Esophagus squamous epithelium (tissue), 5 donors: Measurements from ENCODE around the gene ODF4. TPM values are rescaled to one million over a fixed set of nuclear protein-coding genes. Genes with fewer than 3 reads are reported as not detected.

Experiments
- DNase-seq: peaks from one replicate; lab custom pipeline; 2025; lab: John Stamatoyannopoulos, UW
- H3K27ac ChIP-seq, 4 donors: fragments of 200-600 bp; sonication (generic); one replicate each; pipeline ENCODE4 v1.5.1; 2016 to 2019; ENCODE audit warnings: mild to moderate bottlenecking in 1 of 4
- H3K27me3 ChIP-seq, 4 donors: fragments of 200-600 bp; sonication (generic); 1 replicate in 3 of 4; 2 replicates in 1 of 4; pipeline versions ENCODE4 v1.5.1 to v1.6.0; 2017 to 2021; ENCODE audit warnings: antibody characterized with exemption in 1 of 4
- H3K36me3 ChIP-seq, 3 donors: fragments of 200-600 bp; sonication (generic); one replicate each; pipeline ENCODE4 v1.5.1; 2016 to 2019
- H3K4me1 ChIP-seq, 3 donors: fragments of 200-600 bp; sonication (generic); one replicate each; pipeline ENCODE4 v1.5.1; 2017 to 2019
- H3K4me3 ChIP-seq, 4 donors: fragments of 200-600 bp; sonication (generic); 1 replicate in 3 of 4; 2 replicates in 1 of 4; pipeline ENCODE4 v1.5.1; 2016 to 2019; ENCODE audit warnings: mild to moderate bottlenecking in 2 of 4, moderate library complexity in 1 of 4
- H3K9me3 ChIP-seq, 3 donors: fragments of 200-600 bp; sonication (generic); one replicate each; pipeline ENCODE4 v1.5.1; 2016 to 2019
- CTCF ChIP-seq, 6 experiments: fragments of 450-650 bp in 4 of 6; fragments of 200-600 bp in 2 of 6; sonication (generic) in 2 of 6; IDR thresholded peaks; one replicate each; pipeline ENCODE4 v1.5.1; 2016 to 2019; ENCODE audit warnings: antibody characterized with exemption in 6 of 6, mild to moderate bottlenecking in 4 of 6, moderate library complexity in 4 of 6
- POLR2A ChIP-seq, 4 donors: fragments of 450-650 bp; IDR thresholded peaks; one replicate each; pipeline ENCODE4 v1.6.1; 2017; ENCODE audit warnings: antibody characterized with exemption in 4 of 4, mild to moderate bottlenecking in 4 of 4, moderate library complexity in 3 of 4
- WGBS, 2 donors: methylation state at CpG; one replicate each; pipeline ENCODE4 v1.1.5; 2018; 5-methylcytosine and 5-hydroxymethylcytosine counted together
- intact Hi-C: fragments of 100-400 bp; cut with DNase I; formaldehyde crosslinking; loops from one replicate; pipeline ENCODE4 v1.15.0; 2022
- total RNA-seq, 4 donors: library from RNA; depleted of rRNA; stranded (reverse); fragments of >200 nt; gene quantifications; one replicate each; pipeline ENCODE4 v1.1.0, GENCODE V29; 2016
- donor health status: DM: yes; HTN: yes; CAD: no.

The ODF4 gene
- total RNA-seq, 4 donors from 2014 or later, result not detected

DNA sequence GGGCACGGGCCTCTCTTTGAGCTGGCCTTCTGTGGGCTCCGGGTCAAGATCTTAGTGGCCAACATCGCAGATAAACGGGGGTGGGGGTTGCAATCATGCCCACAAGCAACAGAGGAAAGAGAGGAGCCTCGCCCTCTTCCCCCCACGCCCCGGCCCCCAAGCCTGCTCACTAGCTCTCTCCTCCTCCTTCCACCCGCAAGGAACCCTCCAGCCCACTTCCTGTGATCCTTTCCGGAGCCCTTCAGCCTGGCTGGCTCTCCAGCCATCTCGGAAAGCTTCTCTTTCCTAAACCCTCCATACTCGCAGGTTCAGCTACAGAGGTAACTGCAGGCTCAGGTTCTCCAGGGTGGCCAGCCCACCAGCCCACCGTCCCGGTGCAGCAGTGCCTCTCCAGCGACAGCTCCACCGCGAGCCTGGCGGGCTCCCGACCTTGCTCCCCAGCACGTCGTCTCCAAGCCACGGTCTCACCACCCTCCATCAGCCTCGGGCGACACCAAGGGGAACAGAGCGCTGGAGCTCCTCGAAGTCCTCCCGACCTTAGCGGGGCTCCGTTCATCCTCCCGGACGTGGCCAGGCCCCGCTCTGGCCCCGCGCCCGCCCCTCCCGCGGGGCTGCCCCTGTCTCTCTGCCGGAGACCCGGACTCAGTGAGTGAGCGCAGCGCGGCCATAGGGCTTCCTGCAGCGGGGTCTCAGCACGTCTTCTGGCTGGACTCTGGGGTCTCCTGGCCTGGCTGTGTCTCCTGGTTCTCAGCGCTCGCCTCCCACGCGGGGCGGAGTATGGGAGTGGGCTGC is 12.9 kb upstream of the ODF4 start:
- H3K36me3 ChIP-seq, result no peaks in the 10 kb centered on the region
- intact Hi-C loops, result no loop called here
- no peaks in the 10 kb centered on the region for H3K9me3 ChIP-seq
- DNase-seq, result no peak
- H3K4me3 ChIP-seq, result peak overlapping the region; percentile 25 to 61 (median 54)
- peaks cover 6 to 19% (median 10%) of the 10 kb centered on the region in 3 donors for H3K4me1 ChIP-seq
- TF ChIP-seq POLR2A (IDR thresholded peaks at IDR 0.05) (no peak), CTCF (IDR thresholded peaks at IDR 0.05) (no peak)
- H3K27me3 ChIP-seq, result peaks cover 0 to 59% (median 0%) of the 10 kb centered on the region in 4 donors
- WGBS, 2 donors, result 13 to 21% methylated on average over 7 to 12 of the region's 48 CpGs
- peak overlapping the region; percentile 31 to 71 (median 58) for H3K27ac ChIP-seq

DNA sequence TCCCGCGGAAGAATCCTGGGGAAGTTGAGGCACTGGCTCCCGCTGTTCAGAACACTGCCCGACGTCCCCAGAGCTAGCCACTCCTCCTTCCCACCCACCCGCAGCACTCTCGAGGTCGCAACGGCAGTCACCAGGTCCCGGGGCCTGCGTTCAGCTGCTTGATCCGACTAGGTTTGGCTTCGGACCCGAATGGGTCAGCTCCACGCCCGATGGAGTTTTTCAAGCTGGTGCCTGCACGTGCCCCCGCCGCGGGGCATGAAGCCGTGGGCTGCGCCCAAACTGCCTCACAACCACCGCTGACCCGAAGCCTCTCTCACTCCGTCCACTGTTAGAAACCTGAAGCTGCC is 12.4 kb upstream of the ODF4 start:
- peak overlapping the region; percentile 31 to 71 (median 58) for H3K27ac ChIP-seq
- intact Hi-C loops, result no loop called here
- no peaks in the 10 kb centered on the region for H3K36me3 ChIP-seq
- H3K9me3 ChIP-seq, result no peaks in the 10 kb centered on the region
- WGBS, 2 donors, result 27 to 29% methylated on average over 8 of the region's 25 CpGs
- H3K4me1 ChIP-seq, result peaks cover 6 to 19% (median 10%) of the 10 kb centered on the region in 3 donors
- peak overlapping the region; percentile 25 to 61 (median 54) for H3K4me3 ChIP-seq
- TF ChIP-seq CTCF (IDR thresholded peaks at IDR 0.05), result no peak
- no peak for TF ChIP-seq POLR2A (IDR thresholded peaks at IDR 0.05)
- H3K27me3 ChIP-seq, result peaks cover 0 to 59% (median 0%) of the 10 kb centered on the region in 4 donors
- no peak for DNase-seq

- Histone ChIP-seq H3K36me3 (no peaks in the 10 kb centered on the region), H3K9me3 (no peaks in the 10 kb centered on the region), H3K4me3 (no peak overlapping the region), H3K27ac (no peak overlapping the region), H3K27me3 (peaks cover 0 to 25% (median 0%) of the 10 kb centered on the region in 4 donors), H3K4me1 (peaks cover 3 to 4% (median 4%) of the 10 kb centered on the region in 3 donors)
- intact Hi-C loops, result no loop called here
- WGBS, 2 donors, result 85 to 87% methylated on average over 2 of the region's 2 CpGs
- TF ChIP-seq CTCF (IDR thresholded peaks at IDR 0.05) (no peak), POLR2A (IDR thresholded peaks at IDR 0.05) (no peak)
- DNase-seq, result no peak
Measured at GRCh38 chr17:8332128-8332527, 7.5 kb upstream of the ODF4 start.

DNA sequence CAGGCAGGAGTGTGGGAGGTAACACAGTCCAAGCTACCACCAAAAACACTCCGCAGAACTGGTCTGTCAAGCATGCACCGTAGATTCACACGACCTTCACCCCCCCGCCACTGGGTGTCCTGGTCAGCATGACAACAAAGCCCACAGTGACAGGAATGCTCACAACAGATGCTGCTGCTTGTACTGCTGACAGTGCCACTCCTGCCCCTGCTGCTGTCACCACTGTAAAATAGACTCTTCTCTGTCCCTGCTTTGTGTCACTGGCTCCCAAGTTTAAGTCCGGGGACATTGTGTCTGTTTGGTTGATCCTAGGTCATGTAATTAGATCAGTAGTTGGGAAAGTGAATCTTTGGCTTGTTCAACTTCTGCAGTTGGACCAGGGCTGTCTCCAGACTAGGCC is 7.0 kb upstream of the ODF4 start:
- no peak for DNase-seq
- Histone ChIP-seq H3K27ac (no peak overlapping the region), H3K4me1 (no peaks in the 10 kb centered on the region), H3K4me3 (no peak overlapping the region), H3K36me3 (no peaks in the 10 kb centered on the region), H3K9me3 (no peaks in the 10 kb centered on the region), H3K27me3 (peaks cover 0 to 19% (median 0%) of the 10 kb centered on the region in 4 donors)
- WGBS, 2 donors, result 61 to 71% methylated on average over 5 of the region's 5 CpGs
- TF ChIP-seq CTCF (IDR thresholded peaks at IDR 0.05) (no peak), POLR2A (IDR thresholded peaks at IDR 0.05) (no peak)
- intact Hi-C loops, result no loop called here

DNA sequence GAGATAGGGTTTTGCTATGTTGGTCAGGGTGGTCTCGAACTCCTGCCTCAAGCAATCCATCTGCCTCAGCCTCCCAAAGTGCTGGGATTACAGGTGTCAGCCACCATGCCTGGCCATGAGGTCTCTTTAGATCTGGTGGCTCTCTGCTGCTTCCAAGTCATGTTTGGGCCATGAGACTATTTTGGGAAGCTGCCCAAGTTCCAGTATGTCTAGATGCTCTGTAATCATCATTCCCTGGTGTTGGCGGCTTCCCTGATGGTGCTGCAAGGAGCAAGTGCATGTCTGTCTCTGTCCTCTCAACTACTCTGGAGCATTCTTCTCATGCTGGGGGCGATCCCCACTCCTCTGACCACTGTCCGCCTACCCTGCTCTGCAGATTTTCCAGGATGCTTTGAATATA is 6.4 kb upstream of the ODF4 start:
- H3K27me3 ChIP-seq, result peaks cover 0 to 14% (median 0%) of the 10 kb centered on the region in 4 donors
- H3K4me1 ChIP-seq, result peaks cover 0 to 5% (median 0%) of the 10 kb centered on the region in 3 donors
- 65 to 97% methylated on average over 4 of the region's 4 CpGs for WGBS, 2 donors
- intact Hi-C loops, result no loop called here
- DNase-seq, result no peak
- TF ChIP-seq CTCF (IDR thresholded peaks at IDR 0.05) (no peak), POLR2A (IDR thresholded peaks at IDR 0.05) (no peak)
- H3K4me3 ChIP-seq, result no peak overlapping the region
- no peaks in the 10 kb centered on the region for H3K36me3 ChIP-seq
- H3K9me3 ChIP-seq, result no peaks in the 10 kb centered on the region
- no peak overlapping the region for H3K27ac ChIP-seq
